ENCODE results near the gene ITGB1BP1. TPM values are rescaled to one million over a fixed set of nuclear protein-coding genes. Genes with fewer than 3 reads are reported as not detected.

The ITGB1BP1 gene
- 10 to 100 TPM; 24.9 to 50.9 (median 30.8) TPM for total RNA-seq

GRCh38 chr2:9423100-9423921 is at the start of gene ITGB1BP1, which contains the start of gene CPSF3:
ITGB1BP1 (minus strand) TSS chr2:9423528; CDS start chr2:9418697, 4,831 bp downstream.
CPSF3 (plus strand) TSS chr2:9423654; CDS start chr2:9423774, 120 bp downstream.
- Histone ChIP-seq H3K36me3 (no peaks in the 10 kb centered on the region), H3K27ac (peak within 1 kb of the TSS; percentile 89), H3K27me3 (no peaks in the 10 kb centered on the region), H3K4me3 (peak within 1 kb of the TSS; percentile 94), H3K9me3 (no peaks in the 10 kb centered on the region), H3K4me1 (peaks cover 38% of the 10 kb centered on the region)
- DNase-seq (ENCODE audit: low spot score in 2 of 2), result peak; percentile 97 to 98
- TF ChIP-seq, protein P1, sequence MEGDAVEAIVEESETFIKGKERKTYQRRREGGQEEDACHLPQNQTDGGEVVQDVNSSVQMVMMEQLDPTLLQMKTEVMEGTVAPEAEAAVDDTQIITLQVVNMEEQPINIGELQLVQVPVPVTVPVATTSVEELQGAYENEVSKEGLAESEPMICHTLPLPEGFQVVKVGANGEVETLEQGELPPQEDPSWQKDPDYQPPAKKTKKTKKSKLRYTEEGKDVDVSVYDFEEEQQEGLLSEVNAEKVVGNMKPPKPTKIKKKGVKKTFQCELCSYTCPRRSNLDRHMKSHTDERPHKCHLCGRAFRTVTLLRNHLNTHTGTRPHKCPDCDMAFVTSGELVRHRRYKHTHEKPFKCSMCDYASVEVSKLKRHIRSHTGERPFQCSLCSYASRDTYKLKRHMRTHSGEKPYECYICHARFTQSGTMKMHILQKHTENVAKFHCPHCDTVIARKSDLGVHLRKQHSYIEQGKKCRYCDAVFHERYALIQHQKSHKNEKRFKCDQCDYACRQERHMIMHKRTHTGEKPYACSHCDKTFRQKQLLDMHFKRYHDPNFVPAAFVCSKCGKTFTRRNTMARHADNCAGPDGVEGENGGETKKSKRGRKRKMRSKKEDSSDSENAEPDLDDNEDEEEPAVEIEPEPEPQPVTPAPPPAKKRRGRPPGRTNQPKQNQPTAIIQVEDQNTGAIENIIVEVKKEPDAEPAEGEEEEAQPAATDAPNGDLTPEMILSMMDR (IDR thresholded peaks at IDR 0.05), result peak in 1 of 2 donors; percentile 4
- peak in 2 of 3 donors; percentile 82 to 83 for TF ChIP-seq POLR2AphosphoS5 (IDR thresholded peaks at IDR 0.05)
- peak; percentile 5 to 38 for TF ChIP-seq POLR2A (IDR thresholded peaks at IDR 0.05)
- no peak for TF ChIP-seq EP300 (IDR thresholded peaks at IDR 0.05)
- WGBS, result 0% methylated on average over 21 of the region's 91 CpGs

DNA sequence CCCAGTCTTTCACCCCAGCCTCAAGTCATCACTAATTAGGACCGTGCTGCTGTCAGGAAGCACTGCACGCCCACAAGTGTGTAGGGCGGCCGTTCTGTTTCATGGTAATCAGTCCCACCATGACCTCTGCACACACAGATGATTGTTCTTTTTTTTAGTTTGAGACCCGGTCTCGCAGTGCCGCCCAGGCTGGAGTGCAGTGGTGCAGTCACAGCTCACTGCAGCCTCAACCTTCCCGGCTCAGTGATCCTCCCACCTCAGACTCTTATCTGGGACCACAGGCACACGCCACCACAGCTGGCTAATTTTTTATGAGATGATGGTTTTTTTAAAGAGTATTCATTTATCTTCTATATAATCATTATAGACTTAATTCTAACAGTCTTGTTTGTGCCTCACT is 49.2 kb upstream of the ITGB1BP1 start:
- H3K27ac ChIP-seq, result no peak overlapping the region
- no peak for TF ChIP-seq EP300 (IDR thresholded peaks at IDR 0.05)
- no peak for TF ChIP-seq POLR2A (IDR thresholded peaks at IDR 0.05)
- no peak for TF ChIP-seq POLR2AphosphoS5 (IDR thresholded peaks at IDR 0.05)
- TF ChIP-seq, protein P1 (IDR thresholded peaks at IDR 0.05), result no peak
- H3K27me3 ChIP-seq, result no peaks in the 10 kb centered on the region
- no peak for DNase-seq (ENCODE audit: low spot score in 2 of 2)
- H3K9me3 ChIP-seq, result no peaks in the 10 kb centered on the region
- peaks cover 28% of the 10 kb centered on the region for H3K36me3 ChIP-seq
- peaks cover 31% of the 10 kb centered on the region for H3K4me1 ChIP-seq
- WGBS, result 93% methylated on average over 9 of the region's 9 CpGs
- no peak overlapping the region for H3K4me3 ChIP-seq

DNA sequence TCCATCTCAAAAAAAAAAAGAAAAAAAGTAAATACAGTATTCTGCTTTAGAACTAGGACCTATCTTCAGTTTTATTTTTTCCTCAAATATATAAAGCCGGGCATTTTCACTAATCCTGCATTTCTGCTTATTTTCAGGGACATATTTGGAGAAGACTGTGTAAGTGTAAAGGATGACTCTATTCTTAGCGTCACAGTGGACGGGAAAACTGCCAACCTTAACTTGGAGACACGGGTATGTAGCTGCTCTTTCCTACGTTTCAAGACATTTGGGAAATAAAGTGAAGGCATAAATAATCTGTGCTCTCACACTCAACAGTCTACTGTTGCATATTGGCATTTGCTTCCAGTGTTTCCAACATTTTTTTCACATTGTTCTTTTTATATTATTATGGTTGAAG is 47.9 kb upstream of the ITGB1BP1 start:
- 91% methylated on average over 5 of the region's 5 CpGs for WGBS
- H3K4me1 ChIP-seq, result peaks cover 22% of the 10 kb centered on the region
- H3K27ac ChIP-seq, result no peak overlapping the region
- peaks cover 29% of the 10 kb centered on the region for H3K36me3 ChIP-seq
- TF ChIP-seq POLR2A (IDR thresholded peaks at IDR 0.05) (no peak), EP300 (IDR thresholded peaks at IDR 0.05) (no peak), POLR2AphosphoS5 (IDR thresholded peaks at IDR 0.05) (no peak)
- TF ChIP-seq, protein P1 (IDR thresholded peaks at IDR 0.05), result no peak
- H3K4me3 ChIP-seq, result no peak overlapping the region
- no peaks in the 10 kb centered on the region for H3K27me3 ChIP-seq
- DNase-seq (ENCODE audit: low spot score in 2 of 2), result no peak
- no peaks in the 10 kb centered on the region for H3K9me3 ChIP-seq

- WGBS, result 86% methylated on average over 10 of the region's 10 CpGs
- Histone ChIP-seq H3K27me3 (no peaks in the 10 kb centered on the region), H3K27ac (no peak overlapping the region), H3K4me3 (no peak overlapping the region), H3K4me1 (no peaks in the 10 kb centered on the region), H3K36me3 (peaks cover 34% of the 10 kb centered on the region), H3K9me3 (no peaks in the 10 kb centered on the region)
- TF ChIP-seq, protein P1 (IDR thresholded peaks at IDR 0.05), result no peak
- TF ChIP-seq POLR2AphosphoS5 (IDR thresholded peaks at IDR 0.05) (no peak), EP300 (IDR thresholded peaks at IDR 0.05) (no peak), POLR2A (IDR thresholded peaks at IDR 0.05) (no peak)
- peak in 1 of 2 donors; percentile 50 for DNase-seq (ENCODE audit: low spot score in 2 of 2)
These were observed 44.4 kb upstream of the ITGB1BP1 start for GRCh38 chr2:9467687-9468086.

DNA sequence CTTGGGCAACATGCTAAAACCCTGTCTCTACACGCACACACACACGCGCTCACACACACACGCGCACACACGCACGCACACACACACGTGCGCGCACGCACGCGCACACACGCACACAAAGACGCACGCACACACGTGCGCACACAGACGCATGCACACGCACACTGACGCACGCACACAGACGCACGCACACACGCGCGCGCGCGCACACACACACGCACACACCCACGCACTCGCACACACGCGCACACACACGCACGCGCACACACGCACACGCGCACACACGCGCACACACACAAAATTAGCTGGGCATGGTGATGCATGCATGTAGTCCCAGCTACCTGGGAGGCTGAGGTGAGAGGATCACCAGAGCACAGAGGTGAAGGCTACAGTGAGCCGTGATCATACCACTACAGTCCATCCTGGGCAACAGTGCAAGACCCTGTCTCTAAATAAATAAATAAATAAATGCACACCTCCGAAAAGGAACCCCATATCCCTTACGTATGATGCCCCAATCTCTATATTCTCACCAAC is 42.9 kb upstream of the ITGB1BP1 start:
- H3K27ac ChIP-seq, result no peak overlapping the region
- no peak for DNase-seq (ENCODE audit: low spot score in 2 of 2)
- TF ChIP-seq POLR2AphosphoS5 (IDR thresholded peaks at IDR 0.05) (no peak), POLR2A (IDR thresholded peaks at IDR 0.05) (no peak)
- H3K4me1 ChIP-seq, result no peaks in the 10 kb centered on the region
- H3K4me3 ChIP-seq, result no peak overlapping the region
- peaks cover 37% of the 10 kb centered on the region for H3K36me3 ChIP-seq
- WGBS, result 95% methylated on average over 46 of the region's 46 CpGs
- H3K9me3 ChIP-seq, result no peaks in the 10 kb centered on the region
- H3K27me3 ChIP-seq, result no peaks in the 10 kb centered on the region
